ENCODE measurements around the gene YBEY.

GRCh38 chr21:46264690-46265144, 21.4 kb upstream of the YBEY start:
- TF ChIP-seq, protein P1, sequence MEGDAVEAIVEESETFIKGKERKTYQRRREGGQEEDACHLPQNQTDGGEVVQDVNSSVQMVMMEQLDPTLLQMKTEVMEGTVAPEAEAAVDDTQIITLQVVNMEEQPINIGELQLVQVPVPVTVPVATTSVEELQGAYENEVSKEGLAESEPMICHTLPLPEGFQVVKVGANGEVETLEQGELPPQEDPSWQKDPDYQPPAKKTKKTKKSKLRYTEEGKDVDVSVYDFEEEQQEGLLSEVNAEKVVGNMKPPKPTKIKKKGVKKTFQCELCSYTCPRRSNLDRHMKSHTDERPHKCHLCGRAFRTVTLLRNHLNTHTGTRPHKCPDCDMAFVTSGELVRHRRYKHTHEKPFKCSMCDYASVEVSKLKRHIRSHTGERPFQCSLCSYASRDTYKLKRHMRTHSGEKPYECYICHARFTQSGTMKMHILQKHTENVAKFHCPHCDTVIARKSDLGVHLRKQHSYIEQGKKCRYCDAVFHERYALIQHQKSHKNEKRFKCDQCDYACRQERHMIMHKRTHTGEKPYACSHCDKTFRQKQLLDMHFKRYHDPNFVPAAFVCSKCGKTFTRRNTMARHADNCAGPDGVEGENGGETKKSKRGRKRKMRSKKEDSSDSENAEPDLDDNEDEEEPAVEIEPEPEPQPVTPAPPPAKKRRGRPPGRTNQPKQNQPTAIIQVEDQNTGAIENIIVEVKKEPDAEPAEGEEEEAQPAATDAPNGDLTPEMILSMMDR (IDR thresholded peaks at IDR 0.05; ENCODE audit: insufficient read depth, low read depth, low read length), result no peak
- TF ChIP-seq EZH2 (IDR thresholded peaks at IDR 0.05; ENCODE audit: insufficient read depth, low read length), result no peak
